Activated B cell treated with CpG ODN at 0.5 μM for 24 hours (primary cell): ENCODE data around the gene ADAMTSL1. TPM values are rescaled to one million over a fixed set of nuclear protein-coding genes. Genes with fewer than 3 reads are reported as not detected.

Experiments used
- ATAC-seq: fragments of 200-7000 bp; cut with Tn5 transposase; one replicate; pipeline ENCODE4 v1.10.0; 2021; ENCODE audit warnings: low read depth, mild to moderate bottlenecking, moderate library complexity
- CTCF ChIA-PET: fragments of 350-600 bp; sonication (Branson Sonifier 250); formaldehyde crosslinking; loops from one replicate; lab custom pipeline; 2021; ENCODE audit warnings: antibody characterized with exemption; lab: Charles Lee
- POLR2A ChIA-PET: fragments of 350-600 bp; sonication (Branson Sonifier 250); formaldehyde crosslinking; loops from one replicate; lab custom pipeline; 2021; ENCODE audit warnings: antibody characterized with exemption; lab: Charles Lee
- DNase-seq: peaks from one replicate; pipeline ENCODE4 v3.0.0; 2022
- H3K27ac Mint-ChIP-seq: one replicate; pipeline ENCODE4 v1.8.0; 2020; ENCODE audit warnings: mixed read lengths
- H3K27me3 Mint-ChIP-seq: one replicate; pipeline ENCODE4 v1.8.0; 2021; ENCODE audit warnings: mixed read lengths
- H3K36me3 Mint-ChIP-seq: one replicate; pipeline ENCODE4 v1.8.0; 2021; ENCODE audit warnings: low read depth, mixed read lengths
- H3K4me1 Mint-ChIP-seq: one replicate; pipeline ENCODE4 v1.8.0; 2021; ENCODE audit warnings: mixed read lengths
- H3K4me3 Mint-ChIP-seq: one replicate; pipeline ENCODE4 v1.8.0; 2020; ENCODE audit warnings: mild to moderate bottlenecking, mixed read lengths
- H3K9me3 Mint-ChIP-seq: one replicate; pipeline ENCODE4 v1.8.0; 2020; ENCODE audit warnings: mixed read lengths
- intact Hi-C: fragments of 100-400 bp; cut with micrococcal nuclease; formaldehyde crosslinking; loops from one replicate; pipeline ENCODE4 v1.15.1; 2024
- total RNA-seq: library from RNA; stranded (reverse); gene quantifications from 2 replicates; pipeline ENCODE4 v1.2.3, GENCODE V29; 2022
- TF ChIP-seq, protein P1 (sequence below): fragments of 200-600 bp; IDR thresholded peaks from one replicate; pipeline ENCODE4 v1.8.0; 2022; ENCODE audit warnings: antibody characterized with exemption, mild to moderate bottlenecking

The ADAMTSL1 gene
- total RNA-seq, 1 donor from 2014 or later: not detected

DNA sequence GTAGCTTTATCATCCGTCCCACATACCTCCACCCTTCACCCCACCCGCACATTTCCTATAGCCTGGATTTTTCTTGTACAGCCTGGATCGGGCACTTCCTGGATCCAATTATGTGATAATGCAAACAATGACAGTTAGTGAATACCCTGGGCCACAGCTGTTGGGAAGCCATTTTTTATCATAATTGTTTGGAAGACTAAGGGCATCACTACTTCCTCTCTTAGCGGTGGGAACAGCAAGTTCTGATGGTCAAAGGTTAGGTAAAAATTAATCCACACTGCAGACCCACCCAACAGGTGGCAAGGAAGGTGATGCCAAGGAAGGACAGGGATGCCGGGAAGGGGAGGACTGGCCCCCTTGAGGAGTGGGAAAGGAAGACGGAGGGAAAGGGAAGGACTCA is 375.3 kb downstream of the ADAMTSL1 start:
- no peaks in the 10 kb centered on the region for H3K36me3 Mint-ChIP-seq
- TF ChIP-seq, protein P1, sequence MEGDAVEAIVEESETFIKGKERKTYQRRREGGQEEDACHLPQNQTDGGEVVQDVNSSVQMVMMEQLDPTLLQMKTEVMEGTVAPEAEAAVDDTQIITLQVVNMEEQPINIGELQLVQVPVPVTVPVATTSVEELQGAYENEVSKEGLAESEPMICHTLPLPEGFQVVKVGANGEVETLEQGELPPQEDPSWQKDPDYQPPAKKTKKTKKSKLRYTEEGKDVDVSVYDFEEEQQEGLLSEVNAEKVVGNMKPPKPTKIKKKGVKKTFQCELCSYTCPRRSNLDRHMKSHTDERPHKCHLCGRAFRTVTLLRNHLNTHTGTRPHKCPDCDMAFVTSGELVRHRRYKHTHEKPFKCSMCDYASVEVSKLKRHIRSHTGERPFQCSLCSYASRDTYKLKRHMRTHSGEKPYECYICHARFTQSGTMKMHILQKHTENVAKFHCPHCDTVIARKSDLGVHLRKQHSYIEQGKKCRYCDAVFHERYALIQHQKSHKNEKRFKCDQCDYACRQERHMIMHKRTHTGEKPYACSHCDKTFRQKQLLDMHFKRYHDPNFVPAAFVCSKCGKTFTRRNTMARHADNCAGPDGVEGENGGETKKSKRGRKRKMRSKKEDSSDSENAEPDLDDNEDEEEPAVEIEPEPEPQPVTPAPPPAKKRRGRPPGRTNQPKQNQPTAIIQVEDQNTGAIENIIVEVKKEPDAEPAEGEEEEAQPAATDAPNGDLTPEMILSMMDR: no peak
- no peaks in the 10 kb centered on the region for H3K9me3 Mint-ChIP-seq
- ATAC-seq (no peak), DNase-seq (no peak)
- intact Hi-C loops: no loop called here
- H3K27me3 Mint-ChIP-seq: no peaks in the 10 kb centered on the region
- CTCF ChIA-PET: no interaction called here
- no peaks in the 10 kb centered on the region for H3K4me1 Mint-ChIP-seq
- H3K4me3 Mint-ChIP-seq: no peak overlapping the region
- POLR2A ChIA-PET: no interaction called here
- H3K27ac Mint-ChIP-seq: no peak overlapping the region

DNA sequence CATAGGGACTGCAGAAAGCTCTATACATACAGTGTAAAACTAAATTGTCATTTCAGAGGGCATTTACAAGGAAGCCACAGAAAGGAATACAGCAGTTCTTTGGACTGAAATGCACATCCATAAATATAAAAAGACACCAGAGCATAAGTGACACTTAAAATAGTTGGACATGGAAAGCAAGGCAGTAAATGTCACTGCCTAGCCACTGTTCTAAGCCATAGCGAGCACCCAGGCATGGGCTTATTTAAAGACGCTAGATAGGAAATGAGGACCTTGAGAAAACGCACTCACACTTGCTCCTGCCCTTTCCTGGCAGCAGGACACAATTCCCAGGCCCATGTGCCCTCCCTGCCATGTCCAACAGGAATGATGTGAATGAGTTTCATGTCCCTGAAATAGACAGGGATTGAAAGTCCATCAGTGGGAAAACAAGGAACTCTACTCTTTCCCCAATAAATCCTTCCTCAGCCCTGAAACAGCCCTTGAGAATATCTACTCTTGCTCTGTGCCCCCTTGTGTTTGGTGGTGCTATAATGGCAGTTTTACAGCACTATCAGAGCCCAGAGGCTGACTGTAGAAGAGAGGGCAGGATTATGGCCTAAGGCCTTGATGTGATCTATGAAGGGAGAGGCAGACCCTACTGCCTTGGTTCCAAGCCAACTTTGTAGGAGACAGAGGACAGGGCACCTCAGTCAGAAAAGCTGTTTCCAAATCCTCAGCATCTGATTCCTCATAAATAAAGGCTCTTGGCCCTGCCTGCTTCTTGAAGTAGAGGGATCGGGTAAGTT is 376.1 kb downstream of the ADAMTSL1 start:
- no peak overlapping the region for H3K27ac Mint-ChIP-seq
- DNase-seq (no peak), ATAC-seq (no peak)
- H3K27me3 Mint-ChIP-seq: no peaks in the 10 kb centered on the region
- no peaks in the 10 kb centered on the region for H3K9me3 Mint-ChIP-seq
- no peak overlapping the region for H3K4me3 Mint-ChIP-seq
- no peaks in the 10 kb centered on the region for H3K4me1 Mint-ChIP-seq
- CTCF ChIA-PET: no interaction called here
- H3K36me3 Mint-ChIP-seq: no peaks in the 10 kb centered on the region
- POLR2A ChIA-PET: no interaction called here
- intact Hi-C loops: no loop called here
- TF ChIP-seq, protein P1: no peak

DNA sequence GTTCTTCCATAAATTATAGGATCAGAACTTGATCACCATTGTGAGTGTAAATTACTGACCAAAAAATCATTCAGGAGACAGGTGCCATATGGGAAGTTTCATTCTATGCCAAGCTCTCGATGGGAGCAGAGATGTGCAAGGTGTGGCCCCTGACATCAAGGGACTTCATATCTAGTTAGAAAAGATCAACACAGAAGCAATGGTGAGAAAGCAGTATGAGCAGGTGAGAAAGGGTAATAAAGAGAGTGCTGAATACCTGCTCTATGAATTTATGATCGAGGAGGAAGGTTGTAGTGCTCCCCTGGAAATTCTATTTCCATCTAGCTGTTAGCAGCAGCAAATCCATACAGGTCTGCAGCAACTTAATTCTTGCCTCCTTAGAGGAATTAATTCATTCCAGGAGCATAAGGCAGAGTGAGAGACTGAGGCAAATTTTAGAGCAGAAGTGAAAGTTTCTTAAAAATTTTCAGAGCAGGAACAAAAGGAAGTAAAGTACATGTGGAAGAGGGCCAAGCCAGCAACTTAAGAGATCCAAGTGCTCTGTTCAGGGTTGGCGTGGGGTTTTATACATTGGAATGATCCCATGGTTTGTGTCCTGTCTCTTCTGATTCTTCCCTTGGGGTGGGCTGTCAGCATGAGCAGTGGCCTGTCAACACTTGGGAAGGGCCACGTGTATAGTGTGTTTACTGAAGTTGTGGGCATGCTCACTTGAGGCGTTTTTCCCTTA is 377.3 kb downstream of the ADAMTSL1 start:
- POLR2A ChIA-PET: no interaction called here
- no peak overlapping the region for H3K27ac Mint-ChIP-seq
- no peaks in the 10 kb centered on the region for H3K27me3 Mint-ChIP-seq
- TF ChIP-seq, protein P1: no peak
- no peaks in the 10 kb centered on the region for H3K36me3 Mint-ChIP-seq
- no peak for ATAC-seq
- H3K9me3 Mint-ChIP-seq: no peaks in the 10 kb centered on the region
- CTCF ChIA-PET: no interaction called here
- no peak overlapping the region for H3K4me3 Mint-ChIP-seq
- no peak for DNase-seq
- no peaks in the 10 kb centered on the region for H3K4me1 Mint-ChIP-seq
- intact Hi-C loops: no loop called here

DNA sequence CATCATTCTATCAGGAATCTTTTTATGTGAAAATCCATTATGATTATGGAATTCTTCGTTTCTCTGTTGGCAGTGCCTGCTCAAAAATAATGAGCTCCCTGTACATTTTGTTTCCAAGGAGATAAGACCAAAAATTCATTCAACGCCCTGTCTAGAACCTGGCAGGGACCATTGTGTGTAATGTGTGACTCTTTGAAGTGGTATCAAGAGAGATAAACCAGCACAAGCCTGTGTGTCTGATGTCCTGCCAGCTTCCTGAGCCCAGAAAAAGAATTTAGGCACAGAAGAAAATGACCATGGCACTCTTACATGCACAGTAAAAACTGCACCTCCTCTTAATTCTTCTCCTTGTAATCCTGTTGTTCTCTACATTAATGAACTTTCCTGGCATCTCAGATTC is 381.7 kb downstream of the ADAMTSL1 start:
- ChIA-PET CTCF (no interaction called here), POLR2A (no interaction called here)
- ATAC-seq (no peak), DNase-seq (no peak)
- no peaks in the 10 kb centered on the region for H3K9me3 Mint-ChIP-seq
- H3K27me3 Mint-ChIP-seq: no peaks in the 10 kb centered on the region
- no peaks in the 10 kb centered on the region for H3K36me3 Mint-ChIP-seq
- TF ChIP-seq, protein P1: no peak
- H3K27ac Mint-ChIP-seq: no peak overlapping the region
- intact Hi-C loops: no loop called here
- no peak overlapping the region for H3K4me3 Mint-ChIP-seq
- no peaks in the 10 kb centered on the region for H3K4me1 Mint-ChIP-seq

DNA sequence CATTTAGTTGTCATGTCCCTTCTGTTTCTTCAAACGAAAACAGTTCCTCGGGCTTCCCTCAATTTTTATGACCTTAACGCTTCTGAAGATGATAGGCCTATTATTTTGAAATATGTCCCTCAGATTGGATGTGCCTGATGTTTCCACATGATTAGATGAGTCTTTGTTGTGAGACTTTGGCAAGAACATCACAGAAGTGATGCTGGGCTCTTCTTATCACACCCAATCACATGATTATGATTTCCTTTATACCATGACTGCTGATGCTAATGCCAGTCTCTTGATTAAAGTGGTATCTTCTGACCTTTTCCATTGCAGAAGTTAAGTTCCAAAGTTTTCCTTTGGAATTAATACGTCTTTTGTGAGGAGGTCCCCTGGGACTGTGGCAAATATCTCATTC is 383.4 kb downstream of the ADAMTSL1 start:
- no peak overlapping the region for H3K4me3 Mint-ChIP-seq
- ChIA-PET POLR2A (no interaction called here), CTCF (no interaction called here)
- H3K4me1 Mint-ChIP-seq: no peaks in the 10 kb centered on the region
- no peaks in the 10 kb centered on the region for H3K9me3 Mint-ChIP-seq
- H3K27ac Mint-ChIP-seq: no peak overlapping the region
- intact Hi-C loops: no loop called here
- TF ChIP-seq, protein P1: no peak
- H3K36me3 Mint-ChIP-seq: no peaks in the 10 kb centered on the region
- no peaks in the 10 kb centered on the region for H3K27me3 Mint-ChIP-seq
- no peak for DNase-seq
- ATAC-seq: no peak
